K562 (cell line): ENCODE data around the gene RSPRY1. TPM values are rescaled to one million over a fixed set of nuclear protein-coding genes. Genes with fewer than 3 reads are reported as not detected.

Experiments
- ARNT ChIP-seq, 2 experiments: fragments of 450-650 bp; IDR thresholded peaks; 2 replicates each; pipeline ENCODE4 v1.6.1; 2016; ENCODE audit warnings: mild to moderate bottlenecking in 1 of 2
- ASH1L ChIP-seq: fragments of 450-650 bp; IDR thresholded peaks from 2 replicates; pipeline ENCODE4 v1.6.1; 2018; ENCODE audit warnings: borderline replicate concordance, mild to moderate bottlenecking, low read depth; ENCODE audit not compliant: partially characterized antibody
- DNMT1 ChIP-seq: fragments of 450-650 bp; IDR thresholded peaks from 2 replicates; pipeline ENCODE4 v1.6.1; 2016; ENCODE audit warnings: antibody characterized with exemption, mild to moderate bottlenecking
- ETV6 ChIP-seq, 3 experiments: fragments of 150-350 bp in 1 of 3; sonication (generic) in 1 of 3; formaldehyde crosslinking in 1 of 3; IDR thresholded peaks; 2 replicates each; pipeline versions ENCODE4 v1.6.1 to v1.8.0; 2014 to 2022; ENCODE audit warnings: borderline replicate concordance in 2 of 3, low read depth in 2 of 3, antibody characterized with exemption in 1 of 3, low read length in 1 of 3, mild to moderate bottlenecking in 1 of 3, missing genetic modification reagents in 1 of 3
- LARP7 ChIP-seq: fragments of 450-650 bp; IDR thresholded peaks from 2 replicates; pipeline ENCODE4 v1.6.1; 2016
- NR4A1 ChIP-seq, 2 experiments: fragments of 250-450 bp in 1 of 2; fragments of 450-650 bp in 1 of 2; sonication (Bioruptor Pico) in 1 of 2; IDR thresholded peaks; 2 replicates each; pipeline versions ENCODE4 v1.4.0 to v1.6.1; 2016 to 2020; ENCODE audit warnings: mild to moderate bottlenecking in 2 of 2, missing compliant biosample characterization in 1 of 2, missing genetic modification characterization in 1 of 2, moderate library complexity in 1 of 2
- PHF21A ChIP-seq: fragments of 450-650 bp; IDR thresholded peaks from 2 replicates; pipeline ENCODE4 v1.6.1; 2017; ENCODE audit warnings: low read depth, borderline replicate concordance
- RBM34 ChIP-seq: fragments of 200-400 bp; formaldehyde crosslinking; IDR thresholded peaks from 2 replicates; pipeline ENCODE4 v1.6.1; 2018; ENCODE audit warnings: low read length, borderline replicate concordance; ENCODE audit not compliant: insufficient read depth
- SMARCA4 ChIP-seq: fragments of 450-650 bp; IDR thresholded peaks from 2 replicates; pipeline ENCODE4 v1.6.1; 2016
- SMARCC2 ChIP-seq: fragments of 450-650 bp; IDR thresholded peaks from 2 replicates; pipeline ENCODE4 v1.6.1; 2017; ENCODE audit warnings: antibody characterized with exemption, moderate library complexity, mild to moderate bottlenecking, low read depth
- TAF1 ChIP-seq: IDR thresholded peaks from 2 replicates; pipeline ENCODE4 v1.6.1; 2011; ENCODE audit warnings: mild to moderate bottlenecking, low read length, moderate library complexity; ENCODE audit not compliant: insufficient read depth, control insufficient read depth, severe bottlenecking; ENCODE audit errors: extremely low read depth
- TCF7 ChIP-seq: sonication (generic); IDR thresholded peaks from 2 replicates; pipeline ENCODE4 v1.6.1; 2016; ENCODE audit warnings: antibody characterized with exemption, borderline replicate concordance
- TEAD1 ChIP-seq, 2 experiments: fragments of 450-650 bp in 1 of 2; sonication (generic) in 1 of 2; formaldehyde crosslinking; IDR thresholded peaks; 2 replicates each; pipeline versions ENCODE4 v1.4.0 to v1.8.0; 2020 to 2022; ENCODE audit warnings: mild to moderate bottlenecking in 2 of 2, missing genetic modification reagents in 1 of 2
- ZNF12 ChIP-seq: sonication (generic); formaldehyde crosslinking; IDR thresholded peaks from 2 replicates; pipeline ENCODE4 v1.4.0; 2020; ENCODE audit warnings: mild to moderate bottlenecking, missing genetic modification reagents
- ZNF57 ChIP-seq: fragments of 450-650 bp; formaldehyde crosslinking; IDR thresholded peaks from 2 replicates; pipeline ENCODE4 v1.4.0; 2020; ENCODE audit warnings: mild to moderate bottlenecking, moderate library complexity
- polyA plus RNA-seq, 8 experiments: library from polyadenylated mRNA; depleted of rRNA in 4 of 8; stranded (reverse) in 5 of 8; unstranded in 3 of 8; fragments of >200 nt; fragmentation: Nextera tagmentation in 2 of 8; fragmentation: Illumina TruSeq in 1 of 8; extraction: Ambion mirVana in 2 of 8; extraction: Trizol in 1 of 8; gene quantifications; 2 replicates each; pipeline versions ENCODE4 v1.2.1 to v1.2.3, GENCODE V29; 2011 to 2014; ENCODE audit warnings: inconsistent platforms in 1 of 8, missing spikeins in 1 of 8
- total RNA-seq, 7 experiments: library from RNA; depleted of rRNA in 6 of 7; stranded (reverse); fragments of >200 nt in 6 of 7; fragmentation: Illumina TruSeq in 2 of 7; extraction: Trizol in 2 of 7; gene quantifications; 2 replicates each; pipeline versions ENCODE4 v1.2.1 to v1.2.3, GENCODE V29; 2011 to 2021; ENCODE audit warnings: low replicate concordance in 1 of 7
- TF ChIP-seq, protein P1 (sequence below): fragments of 150-350 bp; conservative IDR thresholded peaks from 2 replicates; pipeline ENCODE4 v1.6.1; 2014; ENCODE audit warnings: low read length
- TF ChIP-seq, protein P2 (sequence below): fragments of 450-650 bp; conservative IDR thresholded peaks from 2 replicates; pipeline ENCODE4 v1.6.1; 2016; ENCODE audit warnings: missing genetic modification characterization, low read depth, mild to moderate bottlenecking, missing compliant biosample characterization, moderate library complexity
- TF ChIP-seq, protein P3 (sequence below): fragments of 250-450 bp; sonication (Bioruptor Pico); IDR thresholded peaks from 2 replicates; pipeline ENCODE4 v1.4.0; 2020; ENCODE audit warnings: mild to moderate bottlenecking
- TF ChIP-seq, protein P4 (sequence below): fragments of 450-650 bp; formaldehyde crosslinking; IDR thresholded peaks from 2 replicates; pipeline ENCODE4 v1.4.0; 2020; ENCODE audit warnings: mild to moderate bottlenecking, moderate library complexity

RSPRY1 gene
- total and polyA plus RNA-seq, 9 of the 15 experiments (the other 6 are each of a cell fraction or from before 2014, with no cell fraction given) = 10.2 to 27.8 (median 20.8) TPM

DNA sequence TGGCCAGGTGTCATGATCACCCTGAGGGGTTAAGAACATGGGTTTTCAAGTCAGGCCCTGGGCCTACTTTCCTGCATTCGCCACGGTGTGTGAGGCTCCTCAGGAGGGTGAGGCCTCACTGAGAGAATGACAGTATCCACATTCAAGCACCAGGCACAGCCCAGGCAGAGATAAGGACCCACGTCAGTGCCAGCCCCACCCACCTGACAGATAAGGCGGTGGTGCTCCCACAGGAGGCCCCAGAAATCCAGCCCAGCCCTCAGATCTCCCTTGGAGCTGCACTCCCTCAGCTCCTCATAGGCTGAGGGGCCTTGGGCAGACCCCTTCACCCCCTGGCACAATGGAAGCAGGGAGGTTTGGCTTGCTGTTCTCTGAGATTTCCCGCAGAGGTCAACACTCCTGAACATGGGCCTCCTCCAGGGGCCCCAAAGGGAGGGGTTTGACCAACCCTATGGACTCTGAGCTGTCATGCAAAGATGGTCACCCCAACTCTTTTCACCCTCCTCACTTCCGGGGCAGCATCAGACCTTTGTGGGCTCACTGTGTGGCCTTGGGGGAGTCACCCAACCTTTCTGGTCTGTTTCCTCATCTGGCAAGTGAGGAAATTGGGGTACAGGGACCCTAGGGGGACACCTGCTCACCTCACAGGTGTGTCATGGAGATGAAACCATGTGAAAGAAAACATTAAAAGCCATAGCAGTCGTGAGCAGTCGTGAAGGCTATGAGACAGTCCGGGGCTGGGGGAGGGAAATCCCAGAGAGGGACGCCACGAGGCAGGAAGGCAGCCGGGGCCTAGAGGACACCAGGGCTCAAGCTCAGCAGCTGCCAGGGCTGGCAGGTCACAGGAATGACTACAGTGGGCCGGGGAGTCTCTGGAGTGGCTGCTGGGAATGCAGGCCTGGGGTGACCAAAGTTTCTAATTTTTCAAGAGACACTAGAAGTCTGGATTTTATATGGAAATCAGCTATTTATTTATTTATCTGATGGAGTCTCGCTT is 83.0 kb downstream of the RSPRY1 start (continued):
- TF ChIP-seq, protein P1, sequence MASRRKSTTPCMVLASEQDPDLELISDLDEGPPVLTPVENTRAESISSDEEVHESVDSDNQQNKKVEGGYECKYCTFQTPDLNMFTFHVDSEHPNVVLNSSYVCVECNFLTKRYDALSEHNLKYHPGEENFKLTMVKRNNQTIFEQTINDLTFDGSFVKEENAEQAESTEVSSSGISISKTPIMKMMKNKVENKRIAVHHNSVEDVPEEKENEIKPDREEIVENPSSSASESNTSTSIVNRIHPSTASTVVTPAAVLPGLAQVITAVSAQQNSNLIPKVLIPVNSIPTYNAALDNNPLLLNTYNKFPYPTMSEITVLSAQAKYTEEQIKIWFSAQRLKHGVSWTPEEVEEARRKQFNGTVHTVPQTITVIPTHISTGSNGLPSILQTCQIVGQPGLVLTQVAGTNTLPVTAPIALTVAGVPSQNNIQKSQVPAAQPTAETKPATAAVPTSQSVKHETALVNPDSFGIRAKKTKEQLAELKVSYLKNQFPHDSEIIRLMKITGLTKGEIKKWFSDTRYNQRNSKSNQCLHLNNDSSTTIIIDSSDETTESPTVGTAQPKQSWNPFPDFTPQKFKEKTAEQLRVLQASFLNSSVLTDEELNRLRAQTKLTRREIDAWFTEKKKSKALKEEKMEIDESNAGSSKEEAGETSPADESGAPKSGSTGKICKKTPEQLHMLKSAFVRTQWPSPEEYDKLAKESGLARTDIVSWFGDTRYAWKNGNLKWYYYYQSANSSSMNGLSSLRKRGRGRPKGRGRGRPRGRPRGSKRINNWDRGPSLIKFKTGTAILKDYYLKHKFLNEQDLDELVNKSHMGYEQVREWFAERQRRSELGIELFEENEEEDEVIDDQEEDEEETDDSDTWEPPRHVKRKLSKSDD = no peak
- TF ChIP-seq, protein P2, sequence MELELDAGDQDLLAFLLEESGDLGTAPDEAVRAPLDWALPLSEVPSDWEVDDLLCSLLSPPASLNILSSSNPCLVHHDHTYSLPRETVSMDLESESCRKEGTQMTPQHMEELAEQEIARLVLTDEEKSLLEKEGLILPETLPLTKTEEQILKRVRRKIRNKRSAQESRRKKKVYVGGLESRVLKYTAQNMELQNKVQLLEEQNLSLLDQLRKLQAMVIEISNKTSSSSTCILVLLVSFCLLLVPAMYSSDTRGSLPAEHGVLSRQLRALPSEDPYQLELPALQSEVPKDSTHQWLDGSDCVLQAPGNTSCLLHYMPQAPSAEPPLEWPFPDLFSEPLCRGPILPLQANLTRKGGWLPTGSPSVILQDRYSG (tag) = peak; percentile 60
- no peak for TF ChIP-seq ARNT (IDR thresholded peaks at IDR 0.05)
- TF ChIP-seq TAF1 = peak; percentile 27
- TF ChIP-seq, protein P3, sequence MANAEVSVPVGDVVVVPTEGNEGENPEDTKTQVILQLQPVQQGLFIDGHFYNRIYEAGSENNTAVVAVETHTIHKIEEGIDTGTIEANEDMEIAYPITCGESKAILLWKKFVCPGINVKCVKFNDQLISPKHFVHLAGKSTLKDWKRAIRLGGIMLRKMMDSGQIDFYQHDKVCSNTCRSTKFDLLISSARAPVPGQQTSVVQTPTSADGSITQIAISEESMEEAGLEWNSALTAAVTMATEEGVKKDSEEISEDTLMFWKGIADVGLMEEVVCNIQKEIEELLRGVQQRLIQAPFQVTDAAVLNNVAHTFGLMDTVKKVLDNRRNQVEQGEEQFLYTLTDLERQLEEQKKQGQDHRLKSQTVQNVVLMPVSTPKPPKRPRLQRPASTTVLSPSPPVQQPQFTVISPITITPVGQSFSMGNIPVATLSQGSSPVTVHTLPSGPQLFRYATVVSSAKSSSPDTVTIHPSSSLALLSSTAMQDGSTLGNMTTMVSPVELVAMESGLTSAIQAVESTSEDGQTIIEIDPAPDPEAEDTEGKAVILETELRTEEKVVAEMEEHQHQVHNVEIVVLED (CRISPR knock-in tag) = no peak
- no peak for TF ChIP-seq RBM34
- TF ChIP-seq NR4A1 (CRISPR knock-in tag; IDR thresholded peaks at IDR 0.05) = no peak; the same call in 1 of the 2 replicates
- peak; percentile 72 for TF ChIP-seq NR4A1 (tag; IDR thresholded peaks at IDR 0.05)
- TF ChIP-seq DNMT1 = no peak
- no peak for TF ChIP-seq ASH1L
- TF ChIP-seq TEAD1 (CRISPR knock-in tag; IDR thresholded peaks at IDR 0.05) = peak in 1 of 2 experiments; percentile 45; a peak in 1 of 4 replicates
- TF ChIP-seq LARP7 = no peak
- TF ChIP-seq SMARCA4 = peak; percentile 70; the same call in 1 of the 2 replicates
- no peak for TF ChIP-seq ETV6 (IDR thresholded peaks at IDR 0.05; ENCODE audit: borderline replicate concordance in 1 of 2, low read depth in 2 of 2, low read length in 1 of 2)
- no peak for TF ChIP-seq ETV6 (CRISPR knock-in tag; IDR thresholded peaks at IDR 0.05; ENCODE audit: borderline replicate concordance)
- TF ChIP-seq ZNF57 = no peak
- TF ChIP-seq TCF7 = 0 out of 2 replicates have a peak, but pooled peaks have one; percentile 20
- TF ChIP-seq, protein P4, sequence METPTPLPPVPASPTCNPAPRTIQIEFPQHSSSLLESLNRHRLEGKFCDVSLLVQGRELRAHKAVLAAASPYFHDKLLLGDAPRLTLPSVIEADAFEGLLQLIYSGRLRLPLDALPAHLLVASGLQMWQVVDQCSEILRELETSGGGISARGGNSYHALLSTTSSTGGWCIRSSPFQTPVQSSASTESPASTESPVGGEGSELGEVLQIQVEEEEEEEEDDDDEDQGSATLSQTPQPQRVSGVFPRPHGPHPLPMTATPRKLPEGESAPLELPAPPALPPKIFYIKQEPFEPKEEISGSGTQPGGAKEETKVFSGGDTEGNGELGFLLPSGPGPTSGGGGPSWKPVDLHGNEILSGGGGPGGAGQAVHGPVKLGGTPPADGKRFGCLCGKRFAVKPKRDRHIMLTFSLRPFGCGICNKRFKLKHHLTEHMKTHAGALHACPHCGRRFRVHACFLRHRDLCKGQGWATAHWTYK (CRISPR knock-in tag) = peak; percentile 71; the same call in 1 of the 2 replicates
- no peak for TF ChIP-seq PHF21A
- TF ChIP-seq SMARCC2 = 0 out of 2 replicates have a peak, but pooled peaks have one; percentile 29
- TF ChIP-seq ZNF12 = no peak
